Lung microvascular endothelial cell (primary cell): ENCODE results near the gene SLC46A3. TPM values are rescaled to one million over a fixed set of nuclear protein-coding genes. Genes with fewer than 3 reads are reported as not detected.

Experiments
- DNase-seq, 2 donors: peaks; one replicate each; pipeline versions ENCODE4 v3.0.0 to v3.0.0-alpha.2; 2010; ENCODE audit warnings: low read depth in 2 of 2
- total RNA-seq: library from RNA; depleted of rRNA; stranded (reverse); fragments of >200 nt; gene quantifications from 2 replicates; pipeline ENCODE4 v1.2.1, GENCODE V29; 2014

The SLC46A3 gene
- total RNA-seq, 1 donor from 2014 or later = 0.99 TPM

DNA sequence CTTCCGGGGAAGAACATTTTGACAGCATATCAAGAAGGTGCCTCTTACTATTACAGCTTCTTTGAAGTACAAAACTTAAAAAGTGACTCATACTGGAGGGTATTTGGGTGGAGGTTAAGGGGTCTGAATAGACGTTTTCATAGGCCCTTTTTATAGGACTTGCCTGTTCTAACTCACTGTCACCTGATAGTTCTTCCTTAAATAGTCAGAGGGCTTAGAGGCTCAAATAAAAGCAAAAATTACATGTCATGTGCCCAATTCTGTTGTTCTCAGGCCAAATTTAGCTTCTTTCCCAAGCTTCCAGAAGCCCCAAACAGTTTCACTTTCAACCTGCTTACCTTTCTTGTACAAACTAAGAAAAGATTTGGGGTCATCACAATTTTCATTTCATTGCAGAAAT, 16.1 kb upstream of the SLC46A3 start:
- no peak for DNase-seq

DNA sequence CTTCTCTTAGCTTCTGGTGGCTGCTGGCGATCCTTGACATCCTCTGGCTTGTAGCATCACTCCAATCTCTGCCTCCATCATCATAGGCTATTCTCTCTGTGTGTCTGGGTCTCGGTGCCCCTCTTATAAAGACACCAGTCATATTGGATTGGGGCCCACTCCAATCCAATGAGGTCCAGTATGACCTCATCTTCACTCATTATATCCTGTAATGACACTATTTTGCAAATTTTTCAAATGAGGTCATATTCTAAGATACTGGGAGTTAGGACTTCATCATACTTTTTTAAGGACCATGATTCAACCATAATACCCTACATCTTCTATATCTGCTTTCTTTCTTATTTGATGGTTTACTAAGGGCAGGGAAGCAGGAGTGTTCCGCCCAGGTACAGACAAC, 12.0 kb upstream of the SLC46A3 start:
- DNase-seq = no peak

DNA sequence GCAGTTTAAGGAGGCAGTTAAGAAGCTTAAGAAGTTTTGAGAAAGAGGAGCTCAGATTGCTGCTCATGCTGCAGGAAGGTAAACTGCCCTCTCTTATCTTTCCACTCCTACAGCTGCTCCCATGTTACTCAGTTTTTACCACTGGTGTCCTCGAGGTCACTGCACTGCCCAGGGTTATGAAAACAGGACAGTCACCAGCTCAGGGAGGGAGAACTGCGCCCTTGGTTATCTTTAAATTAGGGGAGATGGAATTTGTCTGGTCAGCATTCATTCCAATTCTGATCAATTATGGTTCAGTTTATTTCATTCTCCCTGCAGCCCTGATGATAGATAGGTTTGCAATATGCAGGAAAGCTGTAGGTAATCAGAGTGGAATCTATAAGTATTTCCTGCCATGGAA, 10.8 kb upstream of the SLC46A3 start:
- DNase-seq = no peak

DNA sequence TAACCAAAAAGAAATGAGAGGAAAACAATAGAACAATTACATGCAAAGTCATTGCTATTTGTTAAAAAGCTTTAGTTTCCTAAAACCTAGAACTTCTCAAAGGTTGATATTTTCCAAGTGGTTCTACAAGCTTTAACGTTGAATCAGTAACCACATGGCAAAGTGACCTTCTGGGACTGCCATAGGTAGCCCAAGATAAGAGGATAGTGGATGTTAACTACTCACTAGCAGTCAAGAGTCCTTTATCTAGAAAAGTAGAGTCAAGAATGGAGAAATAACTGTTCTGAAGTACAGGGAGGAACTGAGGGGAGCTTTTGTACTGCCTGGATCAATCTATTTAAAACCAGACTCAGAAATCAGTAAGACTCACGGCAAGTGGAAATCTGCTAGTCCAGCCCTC, 9.9 kb upstream of the SLC46A3 start:
- no peak for DNase-seq

DNA sequence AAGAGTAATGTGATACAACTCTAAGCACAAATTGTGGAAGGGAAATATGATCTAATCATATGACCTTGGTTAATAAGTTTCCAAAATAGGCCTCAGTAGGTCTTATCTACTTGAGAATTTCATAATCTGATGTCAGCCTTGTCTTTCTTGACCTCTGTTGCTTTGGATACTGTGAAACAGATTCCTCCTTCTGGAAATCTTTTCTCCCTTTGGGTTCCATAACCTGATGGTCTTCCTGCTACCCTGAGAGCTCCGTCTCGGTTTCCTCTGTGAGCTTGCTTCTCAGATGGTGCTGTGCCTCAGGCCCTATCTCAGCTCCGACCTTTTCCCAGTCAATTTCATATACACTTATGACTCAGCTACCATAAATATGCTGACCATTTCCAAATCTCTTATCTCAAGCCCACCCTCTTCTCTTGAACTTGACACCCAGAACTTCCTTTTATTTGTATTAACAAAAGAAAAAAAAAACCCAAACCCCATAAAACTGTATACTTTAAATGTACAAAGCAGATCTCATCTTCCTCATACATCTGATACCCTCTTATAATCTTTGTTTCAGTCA, 6.4 kb upstream of the SLC46A3 start:
- no peak for DNase-seq

DNA sequence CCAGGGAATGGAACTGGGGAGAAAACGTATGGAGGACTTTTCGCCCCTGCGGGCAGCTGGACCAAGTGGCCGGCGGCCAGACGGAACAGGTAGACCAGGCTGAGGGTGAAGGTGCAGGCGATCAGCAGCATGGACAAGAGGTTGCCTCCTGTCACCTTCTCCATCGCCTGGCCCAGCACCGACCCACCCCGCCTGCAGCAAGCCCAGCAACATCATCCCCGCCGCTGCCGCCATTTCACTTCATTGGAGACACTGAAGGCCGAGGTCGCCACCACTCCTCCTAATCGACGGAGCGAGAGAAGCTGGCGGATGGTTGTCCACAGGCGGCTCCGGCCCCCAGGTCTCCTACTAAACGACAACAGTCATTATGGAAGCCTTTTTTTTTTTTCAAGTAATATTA, 5.0 kb upstream of the SLC46A3 start:
- no peak for DNase-seq

DNA sequence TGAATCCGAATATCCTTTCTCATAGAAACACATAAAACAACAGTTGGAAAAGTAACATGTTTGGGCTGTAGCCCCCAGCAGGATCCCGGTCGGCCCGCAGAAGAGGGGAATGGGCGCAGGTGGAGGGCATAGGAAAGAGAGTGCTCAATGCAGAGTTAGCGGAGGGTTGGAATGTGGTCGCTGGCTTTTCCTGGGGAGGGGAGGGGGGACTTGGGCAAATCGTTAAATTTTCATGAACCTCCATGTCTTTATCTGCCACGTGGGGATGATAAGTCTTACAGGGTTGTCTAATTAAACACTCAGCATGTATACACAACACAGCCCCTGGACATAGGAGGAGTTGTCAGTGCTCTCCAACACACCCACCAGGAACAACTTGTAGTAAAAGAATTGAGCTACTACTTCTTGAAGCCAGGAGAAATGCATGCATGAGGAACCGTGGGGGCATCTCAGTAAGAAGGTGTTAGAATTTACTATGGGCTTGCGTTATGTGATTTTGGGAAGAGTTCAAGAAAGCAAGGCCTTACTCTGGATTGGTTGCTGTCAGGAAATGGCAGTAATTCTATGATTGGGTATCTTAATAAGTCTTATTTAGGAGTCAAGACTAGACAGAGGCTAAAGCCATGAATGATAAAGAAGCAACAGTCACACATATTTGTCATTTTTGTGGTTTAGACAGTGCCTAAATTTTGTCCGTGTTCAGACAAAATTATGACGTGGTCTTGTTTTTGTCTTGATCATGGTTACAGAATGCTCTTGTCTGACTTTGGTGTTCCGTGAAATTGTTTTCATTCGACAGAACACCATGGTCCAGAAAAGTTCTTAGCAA, 671 bp upstream of the SLC46A3 start:
- peak in 1 of 2 donors; percentile 24 for DNase-seq

DNA sequence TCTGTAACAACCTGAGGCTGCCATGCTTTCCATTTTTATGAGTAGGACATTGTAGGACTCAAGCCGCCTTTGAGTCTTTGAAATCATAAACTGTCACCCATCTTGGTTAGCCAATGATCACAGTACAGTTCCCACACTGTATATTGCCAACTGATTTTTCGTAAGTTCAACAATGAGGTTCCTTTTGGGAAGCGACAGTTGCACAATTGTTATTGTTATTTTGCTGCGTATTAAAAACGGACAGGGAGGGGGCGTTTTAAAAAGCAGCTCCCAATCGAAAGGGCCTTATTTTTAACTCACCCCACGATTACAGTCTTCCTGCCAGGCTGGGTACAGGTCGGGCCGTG, 601 bp downstream of the SLC46A3 start:
- peak; percentile 55 to 83 for DNase-seq

DNA sequence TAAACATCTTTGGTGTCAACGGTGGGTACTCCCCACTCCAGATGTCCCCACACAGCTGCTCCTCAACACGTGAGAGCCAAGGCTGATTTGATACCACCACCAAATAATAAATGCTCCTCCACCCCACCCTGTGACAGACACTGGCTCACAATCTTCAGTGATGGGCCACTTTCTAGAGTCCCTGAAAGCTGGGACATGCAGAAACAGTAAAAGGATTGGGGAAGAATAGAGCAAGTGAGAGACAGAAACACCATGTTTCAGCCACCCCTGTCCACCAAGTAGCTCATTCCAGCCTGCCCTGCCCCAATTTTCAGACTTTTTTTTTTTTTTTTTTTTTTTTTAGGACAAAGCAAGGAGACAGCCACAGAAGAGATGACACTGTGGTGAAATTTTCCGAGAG, 1.6 kb downstream of the SLC46A3 start:
- DNase-seq = peak in 1 of 2 donors; percentile 45

DNA sequence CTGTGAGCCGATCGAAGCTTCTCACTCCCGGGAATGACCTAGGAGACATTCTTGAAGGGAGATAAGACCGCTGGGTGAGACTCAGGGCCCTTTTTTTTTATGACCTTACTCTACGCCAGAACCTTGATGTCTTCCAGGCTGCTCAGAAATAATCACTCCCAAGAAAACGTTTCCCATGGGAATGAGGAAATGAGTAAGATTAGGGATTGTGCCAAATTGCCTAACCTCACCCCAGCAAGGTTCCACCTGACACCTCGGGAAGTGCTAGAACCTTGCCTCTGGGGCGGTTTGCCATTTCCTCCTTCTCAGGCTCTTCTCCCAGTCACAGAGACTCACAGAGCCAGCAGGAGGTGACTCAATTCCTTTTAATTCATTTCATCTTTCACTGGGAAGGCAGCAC, 2.3 kb downstream of the SLC46A3 start:
- DNase-seq = peak in 1 of 2 donors; percentile 99

DNA sequence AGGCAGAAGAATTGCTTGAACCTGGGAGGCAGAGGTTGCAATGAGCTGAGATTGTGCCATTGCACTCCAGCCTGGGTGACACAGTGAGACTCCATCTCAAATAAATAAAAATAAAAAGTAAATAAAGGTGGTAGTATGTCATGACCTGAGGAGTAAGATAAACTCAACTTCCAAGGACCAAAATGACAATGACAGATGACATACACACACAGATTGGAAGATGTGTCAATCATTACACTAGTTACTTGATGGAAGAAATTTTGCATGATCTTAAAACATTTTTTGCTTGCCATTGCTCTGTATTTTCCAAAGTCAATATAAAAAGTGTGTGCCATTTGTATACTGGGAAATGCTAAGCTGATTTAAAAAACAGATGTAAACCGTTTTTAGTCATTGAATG, 4.1 kb downstream of the SLC46A3 start:
- DNase-seq = no peak

DNA sequence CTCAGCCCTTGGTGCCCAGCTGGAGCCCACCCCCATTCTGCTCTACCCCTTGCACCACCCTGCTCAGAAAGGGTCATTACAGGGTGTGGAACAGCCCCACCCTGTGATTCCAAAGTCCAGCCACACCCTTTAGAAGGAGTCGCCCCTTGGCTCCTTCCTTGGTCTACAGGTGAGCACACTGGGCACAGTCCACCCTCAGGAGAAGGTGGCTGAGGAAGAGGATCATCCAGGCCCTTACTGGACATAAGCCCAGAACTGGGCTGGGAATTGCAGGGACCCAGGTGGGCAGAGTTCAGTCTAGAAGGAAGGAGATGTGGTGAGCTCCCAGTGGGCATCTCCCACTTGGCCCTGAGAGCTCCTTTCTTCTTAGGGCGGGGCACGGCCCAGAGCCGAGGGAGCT, 8.6 kb downstream of the SLC46A3 start:
- no peak for DNase-seq

DNA sequence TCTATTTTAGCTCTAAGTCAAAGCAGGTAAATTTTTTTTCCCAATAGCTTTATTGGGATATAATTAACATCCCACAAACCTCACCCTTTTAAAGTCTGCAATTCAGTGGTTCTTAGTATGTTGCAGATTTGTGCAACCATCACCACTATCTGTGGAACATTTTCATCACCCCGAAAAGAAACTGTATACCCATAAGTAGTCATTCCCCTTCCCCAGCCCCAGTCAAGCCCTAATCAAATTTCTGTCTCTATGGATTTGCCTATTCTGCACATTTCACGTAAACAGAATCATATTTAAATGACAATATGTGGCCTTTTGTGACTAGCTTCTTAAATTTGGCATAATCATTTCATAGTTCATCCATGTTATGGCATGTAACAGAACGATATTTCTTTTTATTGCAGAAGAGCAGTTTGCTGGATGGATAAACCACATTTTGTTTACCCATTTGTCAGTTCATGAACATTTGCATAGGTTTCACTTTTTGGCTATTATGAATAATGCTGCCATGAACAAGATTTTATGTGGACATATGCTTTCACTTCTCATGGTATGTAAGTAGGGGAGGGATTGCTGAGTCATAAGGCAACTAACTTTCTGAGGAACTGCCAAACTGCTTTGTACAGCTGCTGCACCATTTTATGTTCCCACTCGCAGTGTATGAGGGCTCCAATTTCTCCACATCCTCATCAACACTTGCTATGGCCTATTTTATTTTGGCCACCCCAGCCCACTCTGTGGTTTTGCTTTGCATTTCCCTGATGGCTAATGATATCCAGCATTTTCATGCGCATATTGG, 10.9 kb downstream of the SLC46A3 start:
- DNase-seq = peak in 1 of 2 donors; percentile 66

DNA sequence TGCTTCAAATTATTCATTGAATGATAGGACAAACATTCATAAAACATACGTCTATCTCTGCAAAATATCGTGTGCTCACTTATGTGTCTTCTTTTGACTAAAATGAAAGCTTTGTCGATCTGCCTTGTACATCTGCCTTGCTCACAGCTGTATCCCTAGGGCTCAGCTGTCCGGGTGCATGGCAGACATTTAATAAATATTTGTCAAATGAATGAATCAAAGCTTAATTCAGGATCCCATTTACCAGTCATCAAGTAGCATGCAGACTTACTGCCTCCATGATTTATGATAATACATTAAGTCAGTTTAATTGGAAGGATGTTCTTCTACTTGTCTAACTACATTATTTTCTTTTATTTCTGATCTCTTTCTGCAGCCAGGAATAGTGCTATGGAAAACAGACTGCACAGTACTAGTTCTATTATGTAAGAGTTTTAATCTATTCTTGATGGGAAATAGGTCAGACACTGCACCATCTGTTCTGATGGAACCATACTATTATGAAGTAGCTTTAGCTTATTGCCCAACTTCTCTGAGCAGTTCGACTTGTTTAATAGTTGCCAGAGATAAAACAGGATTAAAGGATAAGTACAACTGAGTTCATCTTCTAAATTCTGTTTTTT, 13.2 kb downstream of the SLC46A3 start:
- DNase-seq = no peak

DNA sequence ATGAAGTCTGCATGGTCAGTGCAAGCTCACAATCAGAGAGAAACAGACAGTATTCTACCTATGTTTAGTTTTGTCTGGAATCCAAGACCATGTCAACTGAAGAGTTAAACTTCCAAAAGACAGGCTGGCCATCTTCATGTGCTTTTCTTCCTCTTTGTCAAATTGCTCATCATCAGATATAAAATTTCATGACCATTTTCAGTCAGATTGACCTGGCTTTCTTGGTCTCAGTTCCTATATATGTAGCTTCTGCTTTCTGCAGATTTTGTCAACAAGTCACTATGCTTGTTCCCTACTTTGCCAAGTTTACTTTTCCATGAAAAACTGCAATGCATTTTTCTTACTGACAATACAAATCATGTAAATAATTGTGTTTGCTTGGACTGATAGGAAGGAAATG, 13.9 kb downstream of the SLC46A3 start:
- no peak for DNase-seq

DNA sequence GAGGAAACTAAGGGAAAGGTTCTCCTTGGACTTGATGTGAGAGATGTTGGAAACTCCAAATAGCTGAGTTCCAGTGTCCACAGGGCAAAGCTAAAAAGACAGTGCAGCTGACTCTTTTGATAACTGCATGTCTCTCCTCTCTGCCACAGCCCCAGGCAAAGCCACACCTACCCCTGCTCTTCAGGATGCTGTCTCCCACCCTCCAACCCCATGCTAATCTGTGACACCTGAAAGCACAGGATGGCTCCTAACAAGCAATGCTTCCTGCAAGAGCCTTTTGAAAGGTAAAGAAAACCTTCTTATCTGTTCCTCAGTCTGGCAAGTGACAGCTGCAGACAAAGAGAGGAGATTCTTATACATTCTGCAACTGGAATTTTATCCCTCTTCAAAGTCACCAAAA, 14.5 kb downstream of the SLC46A3 start:
- DNase-seq = no peak

DNA sequence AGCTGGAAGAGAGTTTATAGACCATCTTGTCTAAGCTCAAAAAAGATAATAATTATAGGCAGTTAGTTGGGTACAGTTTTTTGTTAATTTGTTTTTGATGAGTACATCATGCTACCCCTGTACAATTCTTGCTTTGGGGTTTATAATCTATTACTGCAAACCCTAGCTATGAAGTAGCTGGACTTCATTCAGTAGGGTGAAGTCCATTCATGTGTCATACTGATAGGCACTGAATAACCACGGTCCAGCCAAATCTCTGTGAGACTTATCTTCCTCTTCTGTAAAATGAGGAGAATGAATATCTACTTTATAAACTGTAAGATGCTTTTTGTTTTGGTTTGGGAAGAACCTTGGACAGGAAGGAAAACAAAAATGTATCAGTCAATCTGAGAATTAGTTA, 19.5 kb downstream of the SLC46A3 start:
- no peak for DNase-seq

DNA sequence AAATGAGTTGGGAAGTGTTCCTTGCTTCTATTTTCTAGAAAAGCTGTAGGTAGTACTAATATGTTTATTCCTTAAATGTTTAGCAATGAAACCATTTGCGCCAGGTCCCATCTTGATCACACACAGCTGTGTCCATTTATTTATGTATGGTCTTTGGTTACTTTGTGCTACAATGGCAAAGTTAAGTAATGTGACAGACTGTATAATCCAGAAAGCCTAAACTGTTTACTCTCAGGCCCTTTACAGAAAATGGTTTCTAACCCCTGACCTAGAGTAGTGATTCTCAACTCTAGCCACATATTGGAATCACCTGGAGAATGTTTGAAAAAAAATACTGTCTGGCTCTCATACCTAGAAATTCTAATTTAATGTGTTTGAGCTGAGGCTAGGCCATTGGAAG, 21.3 kb downstream of the SLC46A3 start:
- DNase-seq = no peak

DNA sequence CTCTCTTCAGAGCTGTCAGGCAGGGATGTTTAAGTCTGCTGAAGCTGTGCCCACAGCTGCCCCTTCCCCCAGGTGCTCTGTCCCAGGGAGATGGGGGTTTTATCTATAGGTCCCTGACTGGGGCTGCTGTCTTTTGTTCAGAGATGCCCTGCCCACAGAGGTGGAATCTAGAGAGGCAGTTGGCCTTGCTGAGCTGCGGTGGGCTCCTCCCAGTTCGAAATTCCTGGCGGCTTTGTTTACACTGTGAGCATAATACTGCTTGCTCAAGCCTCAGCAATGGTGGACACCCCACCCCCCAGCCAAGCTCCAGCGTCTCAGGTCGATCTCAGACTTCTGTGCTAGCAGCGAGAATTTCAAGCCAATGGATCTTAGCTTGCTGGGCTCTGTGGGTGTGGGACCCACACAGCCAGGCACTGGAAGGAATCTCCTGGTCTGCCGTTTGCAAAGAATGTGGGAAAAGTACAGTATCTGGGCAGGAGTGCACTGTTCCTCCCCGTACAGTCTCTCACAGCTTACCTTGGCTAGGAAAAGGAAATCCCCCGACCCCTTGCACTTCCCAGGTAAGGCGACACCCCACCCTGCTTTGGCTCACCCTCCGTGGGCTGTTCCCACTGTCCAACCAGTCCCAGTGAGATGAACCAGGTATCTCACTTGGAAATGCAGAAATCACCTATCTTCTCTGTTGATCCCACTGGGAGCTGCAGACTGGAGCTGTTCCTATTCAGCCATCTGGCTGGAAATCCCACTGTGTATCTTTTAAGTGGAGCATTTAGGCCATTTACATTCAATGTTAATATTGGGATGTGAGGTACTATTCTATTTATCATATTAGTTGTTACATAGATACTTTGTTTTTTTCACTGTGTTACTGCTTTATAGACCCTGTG, 24.9 kb downstream of the SLC46A3 start:
- DNase-seq = peak in 1 of 2 donors; percentile 34

DNA sequence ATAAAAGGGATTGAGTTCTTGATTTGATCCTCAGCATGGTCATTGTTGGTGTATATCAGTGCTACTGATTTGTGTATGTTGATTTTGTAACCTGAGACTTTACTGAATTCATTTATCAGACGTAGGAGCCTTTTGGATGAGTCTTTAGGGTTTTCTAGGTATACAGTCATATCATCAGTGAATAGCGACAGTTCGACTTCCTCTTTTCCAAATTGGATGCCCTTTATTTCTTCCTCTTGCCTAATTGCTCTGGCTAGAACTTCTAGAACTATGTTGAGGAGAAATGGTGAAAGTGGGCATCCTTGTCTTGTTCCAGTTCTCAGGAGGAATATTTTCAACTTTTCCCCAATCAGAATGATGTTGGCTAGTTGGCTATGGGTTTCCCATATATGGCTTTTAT, 32.9 kb downstream of the SLC46A3 start:
- no peak for DNase-seq

DNA sequence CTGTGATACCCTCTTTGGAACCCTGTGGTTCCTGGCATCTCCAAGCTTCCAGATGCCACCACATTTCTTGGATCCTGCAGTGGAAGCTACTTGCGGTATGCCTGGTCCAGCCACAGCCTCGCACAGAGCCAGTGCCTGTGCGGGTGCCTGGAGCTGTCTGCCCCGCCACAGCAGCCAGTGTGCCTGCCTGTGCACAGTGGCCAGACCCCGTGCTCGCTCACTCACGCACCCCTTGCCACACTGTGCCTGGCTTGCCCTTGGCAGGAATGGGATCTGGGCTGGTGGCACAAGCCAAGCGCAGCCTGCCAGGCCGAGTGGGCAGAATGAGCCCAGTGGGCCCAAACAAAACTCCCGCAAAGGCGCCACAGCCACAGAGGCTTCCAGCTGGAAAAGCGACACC, 33.7 kb downstream of the SLC46A3 start:
- no peak for DNase-seq
